NCI-H446 treated with DMSO at 0.1 percent for 48 hours (cell line): Measurements from ENCODE around the gene SLC47A2.

ENCODE experiments used
- DNase-seq: peaks from one replicate; lab custom pipeline; 2025; lab: John Stamatoyannopoulos, UW

Gene SLC47A2

DNA sequence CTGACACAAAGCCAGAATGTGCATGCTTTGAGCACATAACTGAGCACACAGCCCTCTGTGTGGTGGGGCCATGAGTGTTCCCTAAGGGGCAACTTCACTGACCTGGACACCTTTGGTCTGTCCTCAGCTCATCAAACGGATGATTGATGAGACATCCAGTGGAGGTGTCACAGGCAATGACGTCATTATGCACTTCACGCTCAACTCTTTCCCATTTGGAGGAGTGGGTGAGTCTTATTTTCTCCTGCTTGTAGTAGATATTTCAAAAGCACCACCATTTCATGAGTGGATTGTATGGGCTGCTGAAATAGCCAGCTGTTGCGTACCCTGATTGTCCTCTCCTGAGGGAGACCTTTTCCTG, 51.6 kb downstream of the SLC47A2 start:
- no peak for DNase-seq

DNA sequence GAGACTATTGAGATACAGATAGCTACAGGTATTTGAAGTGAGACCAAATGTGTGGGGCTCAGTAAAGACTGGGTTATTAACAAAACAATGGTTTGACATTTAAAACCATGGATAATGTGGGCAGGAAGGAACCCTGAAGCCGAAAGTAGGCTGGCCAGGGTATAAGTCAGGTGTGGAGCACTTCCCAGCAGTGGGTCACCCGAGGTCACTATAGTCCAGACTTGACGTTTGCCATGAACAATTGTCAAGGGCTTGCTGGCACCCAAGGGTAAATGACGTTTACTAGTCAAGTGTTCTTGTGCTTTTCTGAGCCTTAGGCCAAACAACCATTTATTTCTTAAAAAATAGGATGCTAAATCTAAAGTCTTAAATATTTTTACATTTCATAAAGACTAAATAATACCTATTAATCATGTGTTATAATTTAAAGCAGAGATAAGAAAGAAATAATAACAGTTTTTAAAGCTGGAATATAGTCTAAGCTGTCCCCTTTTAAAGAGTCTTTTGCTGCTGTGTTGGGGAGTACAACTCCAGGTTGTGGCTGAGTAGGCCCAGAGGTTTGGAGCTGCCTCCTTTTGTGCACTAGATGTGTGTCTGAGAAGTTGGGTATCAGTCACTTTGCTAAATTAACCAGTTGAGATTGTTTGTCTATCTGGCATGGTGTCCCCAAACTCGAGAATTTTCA, 52.1 kb downstream of the SLC47A2 start:
- no peak for DNase-seq

DNA sequence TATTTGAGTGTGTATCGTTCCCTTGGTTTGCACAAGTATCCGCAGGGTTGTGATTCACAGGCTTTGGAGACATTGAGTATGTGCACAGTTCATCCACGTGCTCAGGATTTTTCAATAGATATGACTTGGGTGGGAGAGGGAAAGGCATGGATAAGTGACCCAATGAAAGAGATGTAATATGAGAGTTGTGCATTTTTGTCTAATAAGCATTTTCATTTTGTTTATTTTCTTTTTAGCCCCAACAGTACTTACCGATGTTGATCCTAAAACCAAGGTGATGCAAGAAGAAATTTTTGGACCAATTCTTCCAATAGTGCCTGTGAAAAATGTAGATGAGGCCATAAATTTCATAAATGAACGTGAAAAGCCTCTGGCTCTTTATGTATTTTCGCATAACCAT, 53.3 kb downstream of the SLC47A2 start:
- no peak for DNase-seq

DNA sequence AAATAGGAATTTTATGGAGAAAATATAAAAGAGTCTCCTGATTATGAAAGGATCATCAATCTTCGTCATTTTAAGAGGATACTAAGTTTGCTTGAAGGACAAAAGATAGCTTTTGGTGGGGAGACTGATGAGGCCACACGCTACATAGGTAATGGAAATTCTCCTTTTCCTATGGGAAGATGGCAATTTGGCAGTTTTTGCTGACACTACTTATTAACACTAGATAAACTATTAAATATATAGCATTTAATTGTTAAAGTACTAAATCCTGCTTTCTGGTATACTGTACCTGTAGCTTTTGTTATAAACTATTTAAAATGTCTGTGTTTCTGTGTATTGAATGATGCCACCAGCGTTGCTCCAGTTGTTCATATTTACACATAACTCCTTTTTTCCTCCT, 55.3 kb downstream of the SLC47A2 start:
- DNase-seq, result no peak

DNA sequence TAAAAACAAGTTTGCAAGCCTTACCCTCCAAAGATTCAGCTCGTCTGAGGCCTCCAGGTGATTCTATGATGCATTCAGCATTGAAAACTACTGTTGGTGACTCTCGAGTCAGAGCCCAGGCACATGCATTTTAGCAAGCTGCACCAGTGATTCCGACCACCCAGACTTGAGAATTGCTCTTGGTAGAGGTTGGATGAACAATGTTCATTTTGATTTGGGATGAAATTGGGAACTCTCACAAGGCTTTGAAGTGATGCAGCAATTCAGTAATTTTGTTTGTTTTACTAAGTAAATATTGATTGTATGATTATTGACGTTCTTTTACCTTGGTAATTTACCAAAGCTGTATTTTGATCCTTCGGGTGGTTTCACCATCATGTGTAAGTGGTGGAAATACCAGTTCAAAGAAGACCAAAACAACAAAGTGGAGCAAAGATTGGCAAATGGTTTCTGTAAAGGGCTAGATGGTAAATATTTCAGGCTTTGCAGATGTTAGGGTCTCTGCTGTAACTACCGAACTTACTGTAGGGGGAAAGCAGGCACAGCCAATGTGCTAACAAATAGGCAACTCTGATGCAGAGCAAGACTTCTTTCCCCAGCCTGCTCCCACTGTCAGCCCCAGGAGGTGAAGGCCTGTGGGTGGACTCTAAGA, 56.0 kb downstream of the SLC47A2 start:
- DNase-seq, result no peak

DNA sequence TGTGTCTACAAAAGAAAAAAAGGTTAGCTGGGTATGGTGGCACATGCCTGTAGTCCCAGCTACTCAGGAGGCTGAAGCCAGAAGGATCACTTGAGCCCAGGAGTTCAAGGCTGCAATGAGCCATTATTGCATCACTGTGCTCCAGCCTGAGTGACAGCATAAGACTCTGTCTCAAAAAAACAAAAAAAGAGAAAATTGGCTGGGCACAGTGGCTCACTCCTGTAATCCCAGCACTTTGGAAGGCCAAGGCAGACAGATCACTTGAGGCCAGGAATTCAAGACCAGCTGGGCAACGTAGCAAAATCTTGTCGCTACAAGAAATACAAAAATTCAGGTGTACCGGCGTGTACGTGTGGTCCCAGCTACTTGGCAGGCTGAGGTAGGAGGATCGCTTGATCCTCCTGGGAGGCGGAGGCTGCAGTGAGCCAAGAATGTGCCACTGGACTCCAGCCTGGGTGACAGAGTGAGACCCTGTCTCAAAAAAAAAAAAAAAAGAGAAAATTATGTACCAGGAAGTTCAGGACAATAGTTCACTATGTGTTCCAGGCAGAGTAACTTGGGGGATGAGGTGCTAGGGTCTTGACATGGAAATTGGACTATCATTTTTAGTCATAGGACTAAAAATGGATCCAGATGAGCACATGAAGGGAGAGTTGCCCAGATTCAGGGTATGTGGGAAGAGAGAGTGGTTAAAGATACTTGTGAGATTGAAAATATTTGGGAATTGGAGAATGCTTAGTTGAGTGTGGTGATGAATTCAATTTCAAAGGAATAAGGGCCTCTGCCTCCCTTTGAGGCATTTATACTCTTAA, 56.8 kb downstream of the SLC47A2 start:
- no peak for DNase-seq

DNA sequence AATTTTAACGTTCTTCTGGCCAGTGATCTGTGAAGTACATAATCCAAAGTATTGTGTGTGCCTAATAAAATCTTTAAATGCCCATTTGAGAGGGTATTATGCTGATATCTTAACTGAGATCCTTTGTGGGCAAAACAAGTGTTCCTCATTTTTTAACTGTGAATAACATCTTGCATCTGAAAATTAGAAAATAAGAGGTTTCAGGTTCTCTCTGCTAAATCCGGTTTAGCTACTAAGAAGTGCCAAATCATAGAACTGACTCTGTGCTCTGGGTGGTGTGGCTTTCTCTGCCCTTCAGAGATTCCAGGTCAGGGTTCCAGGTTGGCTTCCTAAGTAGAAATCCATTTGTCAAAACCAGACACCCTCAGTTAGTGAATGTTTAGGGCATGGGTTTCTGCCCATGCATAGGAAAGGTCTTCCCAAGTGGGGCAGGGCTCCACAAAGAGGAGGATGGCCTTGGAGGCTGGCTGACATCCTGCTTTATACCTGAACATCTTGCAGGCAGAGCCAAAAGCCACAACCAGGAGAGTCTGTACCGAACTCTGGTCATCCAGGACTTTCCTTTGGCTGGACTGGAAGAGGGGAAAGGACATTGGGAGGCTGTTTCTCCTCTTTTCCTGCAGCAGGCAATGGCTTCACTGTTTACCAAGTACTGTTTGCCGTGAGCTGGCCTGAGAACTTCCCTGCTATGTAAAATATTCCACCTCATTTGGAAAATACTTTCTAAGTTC, 59.4 kb downstream of the SLC47A2 start:
- no peak for DNase-seq

DNA sequence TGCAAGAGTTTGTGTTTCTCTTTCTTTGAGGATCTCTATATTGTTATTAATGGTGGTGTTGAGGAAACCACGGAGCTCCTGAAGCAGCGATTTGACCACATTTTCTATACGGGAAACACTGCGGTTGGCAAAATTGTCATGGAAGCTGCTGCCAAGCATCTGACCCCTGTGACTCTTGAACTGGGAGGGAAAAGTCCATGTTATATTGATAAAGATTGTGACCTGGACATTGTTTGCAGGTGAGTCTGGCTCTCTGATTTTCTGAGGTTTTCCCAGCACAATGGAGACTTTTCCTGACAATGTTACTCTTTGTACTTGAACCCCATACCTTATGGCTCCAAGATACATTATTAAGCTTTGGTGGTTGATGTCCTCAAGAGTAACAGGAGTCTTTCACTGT, 60.0 kb downstream of the SLC47A2 start:
- no peak for DNase-seq

DNA sequence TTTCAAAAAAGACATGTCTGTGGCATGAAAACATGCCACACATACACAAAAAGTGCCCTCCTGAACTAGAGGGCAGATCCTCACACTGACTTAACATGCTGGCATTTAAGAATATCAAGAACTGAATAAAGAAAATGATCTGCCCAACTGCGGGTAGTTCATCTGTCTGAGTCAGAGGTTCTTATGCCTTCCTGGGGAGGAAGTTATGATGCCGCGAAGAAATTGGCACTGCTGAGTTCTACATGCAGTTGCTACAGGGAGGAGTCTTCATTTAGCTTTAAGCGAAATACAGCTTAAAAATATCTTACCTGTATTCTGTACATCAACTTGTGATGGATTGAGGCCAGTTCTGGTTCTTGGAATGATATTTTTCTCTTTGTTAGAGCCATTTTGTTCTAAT, 61.5 kb downstream of the SLC47A2 start:
- DNase-seq, result no peak

DNA sequence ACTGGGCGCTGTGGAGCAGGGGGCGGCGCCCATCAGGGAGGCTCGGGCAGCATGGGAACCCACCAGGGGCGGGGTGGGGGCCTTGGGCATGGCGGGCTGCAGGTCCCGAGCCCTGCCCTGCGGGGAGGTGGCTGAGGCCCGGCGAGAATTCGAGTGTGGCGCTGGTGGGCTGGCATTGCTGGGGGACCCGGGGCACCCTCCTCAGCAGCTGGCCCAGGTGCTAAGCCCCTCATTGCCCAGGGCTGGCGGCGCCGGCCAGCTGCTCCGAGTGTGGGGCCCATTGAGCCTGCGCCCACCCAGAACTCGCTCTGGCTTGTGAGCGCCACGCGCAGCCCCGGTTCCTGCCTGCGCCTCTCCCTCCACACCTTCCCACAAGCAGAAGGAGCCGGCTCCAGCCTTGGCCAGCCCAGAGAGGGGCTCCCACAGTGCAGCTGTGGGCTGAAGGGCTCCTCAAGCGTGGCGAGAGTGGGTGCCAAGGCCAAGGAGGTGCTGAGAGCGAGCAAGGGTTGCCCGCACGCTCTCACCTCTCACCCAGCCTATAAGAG, 62.0 kb downstream of the SLC47A2 start:
- DNase-seq, result no peak

DNA sequence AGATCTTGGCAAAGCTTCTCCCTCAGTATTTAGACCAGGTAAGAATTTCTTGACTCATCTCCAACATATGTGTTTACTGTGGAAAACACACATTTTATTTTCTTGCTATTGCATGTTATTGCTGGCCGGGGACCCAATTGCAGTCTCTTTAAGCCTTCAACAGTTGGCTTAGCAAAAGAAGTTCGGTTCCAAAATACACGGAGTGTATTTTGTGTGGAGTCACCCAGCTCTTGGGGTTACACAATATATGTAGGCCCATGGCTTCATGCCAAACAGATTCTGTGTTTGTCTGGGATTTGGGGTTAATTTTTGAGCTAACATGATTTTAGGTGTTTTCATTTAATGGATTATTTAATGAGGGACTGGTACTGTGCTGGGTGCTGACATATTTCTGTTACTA, 63.8 kb downstream of the SLC47A2 start:
- DNase-seq, result no peak

DNA sequence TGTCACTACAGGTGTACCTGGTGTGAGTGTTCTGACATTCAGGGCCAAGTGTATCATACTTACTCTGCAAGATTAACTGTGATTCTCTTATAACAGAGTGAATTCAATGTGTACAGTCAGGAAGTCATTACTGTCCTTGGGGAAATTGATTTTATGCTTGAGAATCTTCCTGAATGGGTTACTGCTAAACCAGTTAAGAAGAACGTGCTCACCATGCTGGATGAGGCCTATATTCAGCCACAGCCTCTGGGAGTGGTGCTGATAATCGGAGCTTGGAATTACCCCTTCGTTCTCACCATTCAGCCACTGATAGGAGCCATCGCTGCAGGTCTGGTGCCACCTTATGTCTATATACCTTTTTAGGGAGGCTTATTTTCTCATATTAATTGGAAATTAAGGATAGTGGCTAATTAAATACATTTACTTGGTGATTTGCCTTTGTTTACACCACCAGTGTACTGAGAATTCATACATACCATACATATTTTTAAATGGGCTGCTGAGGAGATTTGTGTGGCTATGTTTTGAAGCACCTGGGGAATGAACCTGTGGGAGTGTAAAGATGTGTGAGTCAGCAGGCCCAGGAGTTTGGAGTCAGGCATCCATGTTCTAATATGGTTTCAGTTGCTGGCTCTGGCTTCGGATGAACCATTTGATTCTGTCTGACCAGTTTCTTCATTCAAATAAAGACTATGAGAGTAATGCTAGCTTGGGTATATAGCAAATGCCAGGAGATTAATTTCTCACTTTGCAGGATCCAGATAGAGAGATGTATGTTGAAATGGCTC, 64.7 kb downstream of the SLC47A2 start:
- no peak for DNase-seq

DNA sequence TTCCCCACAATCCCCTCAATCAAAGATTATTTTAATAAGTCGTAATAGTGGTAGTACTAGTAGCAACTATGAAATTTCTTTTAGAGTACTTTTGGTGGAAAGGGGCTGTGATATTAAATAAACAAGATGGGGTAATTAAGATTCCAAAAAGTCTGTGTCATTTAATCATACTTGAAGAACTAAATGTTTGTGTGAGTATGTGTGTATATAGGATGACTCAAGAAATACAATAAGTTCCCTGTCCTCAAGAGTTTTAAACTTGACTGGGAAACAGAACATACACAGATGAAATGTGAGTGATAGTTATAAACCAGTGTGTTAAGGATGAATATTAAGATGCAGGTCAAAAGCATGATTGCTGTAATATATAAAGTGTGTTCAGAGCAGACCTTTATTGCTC, 65.6 kb downstream of the SLC47A2 start:
- no peak for DNase-seq

DNA sequence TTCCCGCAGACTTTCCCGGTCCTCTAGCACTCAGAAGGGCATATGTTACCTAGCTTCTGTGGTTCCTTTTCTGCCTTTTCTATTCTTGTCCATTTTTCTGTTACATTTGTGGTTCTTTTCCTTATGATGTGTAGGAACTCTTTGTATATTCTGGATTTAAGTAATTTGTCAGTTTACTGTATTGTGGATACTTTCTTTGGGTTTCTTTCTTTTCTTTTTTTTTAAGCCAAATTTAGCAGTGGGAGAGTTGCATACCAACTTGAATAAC, 67.2 kb downstream of the SLC47A2 start:
- DNase-seq, result no peak

DNA sequence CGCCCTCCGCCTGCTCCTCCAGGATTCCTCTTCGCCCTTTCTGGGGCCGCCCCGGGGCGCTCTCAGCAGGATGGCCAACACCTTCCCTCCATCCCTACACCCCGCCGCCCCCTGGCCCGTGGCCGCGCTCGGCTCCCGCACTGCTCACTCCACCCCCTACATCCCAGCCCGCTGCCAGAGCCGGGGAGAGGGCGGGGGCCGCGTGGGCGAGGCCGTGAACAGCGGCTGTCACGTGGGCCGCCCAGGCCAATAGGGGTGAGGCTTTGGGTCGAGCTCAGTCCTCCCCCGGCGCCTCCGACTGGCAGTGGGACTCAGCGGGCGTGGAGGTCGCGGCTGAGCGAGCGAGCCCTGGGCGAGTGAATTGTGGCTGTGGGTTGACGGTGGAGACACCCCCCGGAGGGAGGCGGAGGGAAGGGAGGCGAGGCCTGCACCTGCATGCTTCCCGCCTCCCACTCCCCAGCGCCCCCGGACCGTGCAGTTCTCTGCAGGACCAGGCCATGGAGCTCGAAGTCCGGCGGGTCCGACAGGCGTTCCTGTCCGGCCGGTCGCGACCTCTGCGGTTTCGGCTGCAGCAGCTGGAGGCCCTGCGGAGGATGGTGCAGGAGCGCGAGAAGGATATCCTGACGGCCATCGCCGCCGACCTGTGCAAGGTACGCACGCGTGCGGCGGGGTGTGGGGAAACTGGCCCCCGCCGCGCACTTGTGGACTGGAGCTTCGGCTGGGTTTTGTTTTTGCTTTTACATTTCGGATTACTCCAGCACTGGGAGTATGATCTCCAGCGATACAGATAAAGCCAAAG, 67.7 kb downstream of the SLC47A2 start, which contains the start of gene ALDH3A2:
ALDH3A2 (plus strand) TSS at position 277 of the 799 bp plus-strand sequence; CDS start at position 498, 221 bp downstream.
- peak; percentile 76 for DNase-seq

DNA sequence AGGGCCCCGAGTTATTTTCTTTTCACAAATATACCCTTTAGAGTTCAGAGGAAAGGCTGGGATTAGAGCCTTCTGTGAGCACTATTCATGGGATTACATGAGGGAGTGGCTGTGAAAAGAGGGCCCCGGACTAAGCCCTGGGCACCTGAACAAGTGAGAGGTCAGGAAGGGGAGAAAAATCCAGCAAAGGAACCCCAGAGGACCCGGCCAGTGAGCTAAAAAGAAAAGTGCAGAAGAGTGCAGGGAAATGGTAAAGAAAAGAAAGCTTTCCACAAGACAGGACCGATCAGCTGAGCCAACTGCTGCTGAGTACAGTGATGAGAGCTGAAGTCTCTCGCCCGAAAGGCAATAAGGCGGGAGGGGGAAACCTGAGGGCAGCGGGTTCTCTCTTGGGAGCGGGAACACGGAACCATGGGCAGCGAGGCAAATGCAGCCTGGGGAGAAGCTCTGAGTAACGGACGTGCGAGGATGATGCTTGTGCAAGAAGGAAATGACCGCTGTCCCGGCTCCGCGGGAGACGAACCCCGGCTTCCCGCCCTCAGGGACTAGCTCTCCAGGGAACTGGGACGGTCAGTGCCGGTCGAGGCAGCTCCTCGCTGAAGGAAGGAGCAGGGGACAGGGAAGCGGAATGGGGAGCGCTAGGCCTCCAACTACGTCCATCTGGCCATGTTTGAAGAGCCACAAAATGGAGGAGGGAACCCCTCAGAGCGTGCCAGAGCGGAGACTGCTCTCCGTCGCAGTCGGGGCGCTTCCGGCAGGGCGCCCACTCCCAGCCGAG, 68.5 kb downstream of the SLC47A2 start:
- peak; percentile 49 for DNase-seq

DNA sequence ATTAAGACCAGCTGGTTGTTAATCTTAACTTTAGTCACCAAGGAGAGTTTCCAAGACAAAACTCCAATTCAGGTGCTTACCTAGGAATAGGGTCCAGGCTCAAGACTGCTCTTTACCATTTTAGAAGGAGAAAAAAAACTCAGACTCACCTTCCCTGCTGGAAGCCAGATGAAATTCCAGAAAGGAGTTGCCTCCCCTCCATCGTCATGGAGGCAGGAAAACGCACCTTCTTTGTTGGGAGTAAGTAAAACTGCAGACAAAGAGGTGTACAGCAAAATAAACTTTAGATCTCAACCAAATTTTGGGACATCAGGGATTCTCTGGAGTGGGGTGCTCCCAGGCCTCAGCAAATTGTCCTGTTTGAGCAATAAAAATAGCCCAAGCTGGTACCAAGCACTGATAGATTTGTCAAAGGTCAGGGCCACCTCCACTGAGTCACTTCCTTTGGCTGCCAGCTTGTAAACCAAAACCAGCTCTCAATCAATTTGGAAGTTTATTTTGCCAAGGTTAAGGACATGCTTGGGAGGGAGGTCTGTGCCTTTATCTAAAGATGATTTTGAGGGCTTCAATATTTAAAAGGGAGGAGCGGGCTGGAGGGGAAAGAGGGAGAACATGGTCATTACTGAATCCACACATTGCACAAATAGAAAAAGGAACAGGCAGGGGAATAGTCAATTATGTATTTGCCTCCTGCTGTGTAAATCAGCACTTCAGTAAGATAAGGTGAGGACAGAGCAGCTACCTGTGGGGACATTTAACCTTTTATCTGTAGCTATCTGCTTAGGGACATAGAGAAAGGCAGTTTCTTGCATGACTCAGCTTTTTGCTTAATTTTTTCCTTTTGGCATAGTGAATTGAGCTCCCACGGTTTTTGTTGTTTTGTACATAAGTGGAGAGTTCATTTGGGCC, 69.3 kb downstream of the SLC47A2 start:
- no peak for DNase-seq

DNA sequence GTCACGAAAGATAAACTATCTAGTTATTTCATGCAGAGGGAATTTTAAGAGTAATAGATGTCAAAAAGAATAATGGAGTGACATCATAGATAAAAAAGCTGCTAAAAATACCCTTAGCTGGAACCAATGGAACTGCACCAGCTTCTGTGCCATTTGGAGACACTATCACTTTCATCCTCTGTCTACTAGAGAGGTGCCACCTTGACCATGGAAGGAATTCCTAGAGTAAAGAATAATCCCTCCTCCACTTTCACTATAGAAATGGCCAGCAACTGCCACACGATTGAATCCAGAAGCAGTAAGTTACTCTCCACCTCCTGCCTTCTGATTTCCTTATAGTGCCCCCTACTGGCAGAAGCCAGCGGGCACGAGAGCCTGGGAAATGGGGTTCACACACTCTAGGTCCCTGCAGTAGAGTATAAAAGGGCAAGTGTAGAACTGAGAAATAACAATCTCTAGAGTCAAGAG, 70.6 kb downstream of the SLC47A2 start:
- DNase-seq, result no peak
